GM06990 (cell line): ENCODE data around the gene KRT7.
A peak's percentile ranks its signal among the peaks of the same experiment; 100 is the strongest.

Experiments
- DNase-seq: peaks from one replicate; pipeline ENCODE4 v3.0.0-alpha.2; 2011; ENCODE audit not compliant: insufficient read length; ENCODE audit errors: extremely low read depth
- H3K27me3 ChIP-seq: replicated peaks from 2 replicates; pipeline ENCODE4 v1.6.0; 2011; ENCODE audit warnings: low read length; ENCODE audit not compliant: control insufficient read depth, insufficient read depth
- H3K36me3 ChIP-seq: 2 replicates; pipeline ENCODE4 v1.5.1; 2011; ENCODE audit warnings: low read length; ENCODE audit not compliant: control insufficient read depth, insufficient read depth
- H3K4me3 ChIP-seq: replicated peaks from 2 replicates; pipeline ENCODE4 v1.5.1; 2011; ENCODE audit warnings: low read depth, mild to moderate bottlenecking, control low read depth, low read length
- CTCF ChIP-seq: IDR thresholded peaks from 2 replicates; pipeline ENCODE4 v1.5.1; 2011; ENCODE audit warnings: low read length, control low read depth, mild to moderate bottlenecking, inconsistent platforms; ENCODE audit not compliant: insufficient read depth, poor library complexity, severe bottlenecking

Gene KRT7

DNA sequence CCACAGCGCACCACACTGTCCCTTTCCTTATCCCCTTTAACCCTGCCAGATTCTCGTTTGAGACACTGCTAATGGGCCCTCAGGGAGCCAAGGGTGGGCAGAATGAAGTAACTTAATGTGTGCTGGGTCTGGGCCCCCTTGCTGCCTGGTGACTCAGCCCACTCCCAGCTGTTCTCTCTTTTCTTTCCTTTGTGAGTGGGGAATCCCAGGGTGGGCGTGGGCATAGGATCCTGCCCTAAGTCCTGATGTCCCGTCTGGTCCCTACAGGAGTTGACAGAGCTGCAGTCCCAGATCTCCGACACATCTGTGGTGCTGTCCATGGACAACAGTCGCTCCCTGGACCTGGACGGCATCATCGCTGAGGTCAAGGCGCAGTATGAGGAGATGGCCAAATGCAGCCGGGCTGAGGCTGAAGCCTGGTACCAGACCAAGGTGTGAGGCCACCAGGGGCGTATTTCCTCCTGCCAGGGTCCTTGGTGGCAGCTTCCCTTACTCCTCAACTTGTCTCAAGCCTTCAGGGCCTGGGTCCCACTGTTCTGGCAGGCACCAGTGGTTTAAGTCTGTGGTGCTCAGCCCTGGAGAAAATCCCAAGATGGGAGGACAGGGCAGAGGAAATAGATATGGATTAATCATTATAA, 8.3 kb downstream of the KRT7 start:
- Histone ChIP-seq H3K4me3 (no peak overlapping the region), H3K27me3 (no peaks in the 10 kb centered on the region), H3K36me3 (no peaks in the 10 kb centered on the region)
- no peak for DNase-seq
- peak; percentile 27 for TF ChIP-seq CTCF

- TF ChIP-seq CTCF, result no peak
- Histone ChIP-seq H3K36me3 (no peaks in the 10 kb centered on the region), H3K27me3 (no peaks in the 10 kb centered on the region), H3K4me3 (no peak overlapping the region)
- DNase-seq, result no peak
Observed at GRCh38 chr12:52242442-52243258, 9.6 kb downstream of the KRT7 start.

GRCh38 chr12:52243259-52243855, 10.3 kb downstream of the KRT7 start:
- no peak overlapping the region; the same call in 1 of the 2 replicates for H3K4me3 ChIP-seq
- no peaks in the 10 kb centered on the region for H3K36me3 ChIP-seq
- no peak for TF ChIP-seq CTCF
- no peak for DNase-seq
- H3K27me3 ChIP-seq, result no peaks in the 10 kb centered on the region

DNA sequence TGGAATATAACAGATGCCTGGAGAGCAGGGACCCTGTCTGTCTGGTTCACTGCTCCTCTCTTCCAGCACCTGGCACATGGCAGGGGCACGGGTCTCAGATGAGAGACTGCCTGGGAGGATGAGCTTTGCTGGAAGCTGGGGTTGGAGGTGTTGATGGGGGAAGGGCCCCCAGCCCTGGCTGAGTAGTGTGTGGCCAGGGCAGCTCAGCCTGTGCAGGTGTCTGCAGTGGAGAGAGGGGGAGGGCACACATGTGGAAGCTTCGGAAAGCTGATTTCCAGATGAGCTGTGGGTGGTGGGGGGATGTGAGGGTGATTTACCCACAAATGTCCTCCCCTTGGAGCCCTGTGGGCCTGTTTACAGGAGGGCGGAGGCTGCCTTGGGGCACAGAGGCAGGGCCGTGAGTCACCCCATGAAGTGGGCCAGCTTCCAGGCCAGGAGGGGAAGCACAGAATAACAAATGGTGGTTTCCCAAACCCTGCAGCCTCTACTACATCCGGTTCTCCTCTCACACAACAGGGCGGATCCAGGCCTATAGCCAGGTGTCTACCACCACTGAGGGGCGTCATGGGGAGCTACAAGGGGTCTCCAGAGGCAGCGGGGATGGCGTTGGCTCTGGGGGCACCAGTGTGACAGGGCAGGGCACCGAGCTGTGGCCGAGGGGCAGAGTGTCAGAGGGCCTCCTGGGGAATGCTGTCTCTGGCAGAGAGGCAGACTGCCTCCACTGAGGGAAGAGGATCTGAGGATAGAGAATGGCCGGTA, 11.0 kb downstream of the KRT7 start:
- peak; percentile 6 for TF ChIP-seq CTCF
- H3K36me3 ChIP-seq, result no peaks in the 10 kb centered on the region; the same call in 1 of the 2 replicates
- H3K4me3 ChIP-seq, result peak overlapping the region; percentile 65
- peak; percentile 76 for DNase-seq
- no peaks in the 10 kb centered on the region for H3K27me3 ChIP-seq

GRCh38 chr12:52244615-52244994, 11.6 kb downstream of the KRT7 start:
- Histone ChIP-seq H3K27me3 (no peaks in the 10 kb centered on the region), H3K36me3 (no peaks in the 10 kb centered on the region; the same call in 1 of the 2 replicates), H3K4me3 (peak overlapping the region; percentile 65)
- DNase-seq, result no peak
- TF ChIP-seq CTCF, result no peak
